NCI-H128 (cell line): ENCODE data around the gene IDE.

Source experiments
- DNase-seq: peaks from one replicate; lab custom pipeline; 2025; ENCODE audit not compliant: unreplicated experiment; lab: John Stamatoyannopoulos, UW

IDE gene

DNA sequence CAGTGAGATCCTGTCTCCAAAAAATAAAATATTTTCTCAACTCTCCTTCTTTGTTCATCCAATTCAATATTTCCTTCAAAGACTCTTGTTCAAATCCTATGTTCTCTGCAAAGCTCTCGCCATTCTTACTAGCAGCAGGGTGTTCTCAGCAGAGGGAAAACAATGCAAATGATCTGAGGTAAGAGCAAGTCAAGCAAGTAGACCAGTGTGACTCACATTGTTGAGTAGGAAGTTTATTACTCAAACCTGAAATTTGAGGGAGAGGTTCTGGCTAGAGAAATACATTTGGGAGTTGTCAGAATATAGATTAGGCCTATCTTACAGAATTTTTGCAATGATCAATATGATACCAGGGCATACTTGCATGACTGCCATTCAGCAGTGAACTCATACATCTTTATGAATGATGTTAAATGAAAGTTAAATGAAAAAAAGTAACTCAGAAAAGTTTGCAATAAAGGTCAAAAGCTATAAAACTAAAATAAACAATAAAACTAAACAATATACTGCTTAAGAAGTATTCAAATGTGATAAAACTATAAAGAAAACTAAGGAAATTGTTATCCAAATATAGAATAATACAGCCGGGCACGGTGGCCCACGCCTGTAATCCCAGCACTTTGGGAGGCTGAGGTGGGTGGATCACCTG is 5.8 kb downstream of the IDE start:
- DNase-seq, result no peak

GRCh38 chr10:92562424-92562823 is 11.5 kb downstream of the IDE start:
- no peak for DNase-seq

- no peak for DNase-seq
These were observed 14.8 kb downstream of the IDE start for GRCh38 chr10:92559046-92559445.

DNA sequence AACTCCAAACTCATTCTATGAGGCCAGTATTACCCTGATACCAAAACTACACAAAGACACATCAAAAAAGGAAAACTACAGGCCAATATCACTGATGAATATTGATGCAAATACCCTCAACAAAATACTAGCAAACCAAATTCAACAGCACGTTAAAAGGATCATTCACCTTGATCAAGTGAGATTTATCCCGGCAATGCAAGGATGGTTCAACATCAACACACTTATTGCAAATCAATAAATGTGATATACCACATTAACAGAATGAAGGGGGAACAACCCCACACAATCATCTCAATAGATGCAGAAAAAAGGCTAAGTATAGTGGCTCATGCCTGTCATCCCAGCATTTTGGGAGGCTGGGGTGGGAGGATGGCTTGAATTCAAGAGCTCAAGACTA is 19.9 kb downstream of the IDE start:
- no peak for DNase-seq

GRCh38 chr10:92552310-92552709 is 21.6 kb downstream of the IDE start:
- no peak for DNase-seq

GRCh38 chr10:92550924-92551323 is 23.0 kb downstream of the IDE start:
- no peak for DNase-seq

DNA sequence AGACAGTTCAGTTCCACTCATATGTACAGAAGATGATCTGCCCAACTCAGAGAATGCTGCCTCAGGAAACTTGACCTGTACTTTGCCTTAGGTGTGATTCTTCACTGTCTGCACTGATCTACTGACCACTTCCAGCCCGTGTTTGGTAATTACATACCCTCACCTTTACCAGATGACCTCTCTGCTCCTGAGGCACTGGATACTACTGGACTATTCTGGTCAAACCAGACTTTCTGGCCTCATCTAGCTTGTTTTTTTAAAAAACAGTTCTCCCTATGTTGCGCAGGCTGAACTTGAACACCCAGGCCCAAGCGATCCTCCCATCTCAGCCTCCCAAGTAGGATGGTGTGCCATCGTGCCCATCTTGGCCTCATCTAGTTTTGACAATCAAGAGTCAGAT is 26.2 kb downstream of the IDE start:
- no peak for DNase-seq

DNA sequence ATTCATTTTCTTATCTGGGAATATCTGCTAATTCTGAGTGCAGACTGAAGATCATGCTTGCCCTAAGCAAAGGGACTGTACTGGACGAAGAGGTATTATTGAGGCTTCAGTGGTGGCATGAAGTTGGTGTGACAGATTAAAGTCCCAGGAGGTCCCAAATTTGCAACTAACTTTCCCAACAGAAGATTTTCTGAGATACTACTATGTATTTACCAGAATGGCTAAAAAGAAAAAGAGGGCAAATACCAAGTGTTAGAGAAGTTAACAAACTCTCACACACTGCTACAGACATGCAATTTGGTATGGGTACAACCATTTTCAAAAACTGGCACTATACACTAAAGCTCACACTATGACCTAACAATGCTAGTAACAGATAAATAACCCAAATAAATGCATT is 28.3 kb downstream of the IDE start:
- DNase-seq, result no peak

- DNase-seq, result no peak
These were observed 29.6 kb downstream of the IDE start for GRCh38 chr10:92544296-92544695.

DNA sequence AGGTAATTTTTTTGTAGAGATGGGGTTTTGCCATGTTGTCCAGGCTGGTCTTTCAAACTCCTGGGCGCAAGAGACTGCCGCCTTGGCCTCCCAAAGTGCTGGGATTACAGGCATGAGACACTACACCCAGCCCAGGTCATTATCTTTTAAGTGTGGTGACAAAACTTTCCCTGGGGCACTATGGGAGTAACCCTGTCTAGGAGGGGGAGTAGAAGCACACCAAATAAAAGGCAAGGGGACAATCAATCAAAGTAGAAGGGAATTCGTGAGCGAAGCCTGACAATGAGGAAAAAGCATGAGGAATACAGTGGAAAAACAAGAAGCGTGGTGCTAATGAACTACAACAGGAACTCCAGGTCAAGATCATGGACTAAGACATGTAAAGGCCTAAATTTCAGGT is 31.4 kb downstream of the IDE start:
- no peak for DNase-seq

- DNase-seq, result no peak
These were observed 32.3 kb downstream of the IDE start for GRCh38 chr10:92541583-92541982.

- no peak for DNase-seq
These were observed 35.5 kb downstream of the IDE start for GRCh38 chr10:92538231-92538958.

DNA sequence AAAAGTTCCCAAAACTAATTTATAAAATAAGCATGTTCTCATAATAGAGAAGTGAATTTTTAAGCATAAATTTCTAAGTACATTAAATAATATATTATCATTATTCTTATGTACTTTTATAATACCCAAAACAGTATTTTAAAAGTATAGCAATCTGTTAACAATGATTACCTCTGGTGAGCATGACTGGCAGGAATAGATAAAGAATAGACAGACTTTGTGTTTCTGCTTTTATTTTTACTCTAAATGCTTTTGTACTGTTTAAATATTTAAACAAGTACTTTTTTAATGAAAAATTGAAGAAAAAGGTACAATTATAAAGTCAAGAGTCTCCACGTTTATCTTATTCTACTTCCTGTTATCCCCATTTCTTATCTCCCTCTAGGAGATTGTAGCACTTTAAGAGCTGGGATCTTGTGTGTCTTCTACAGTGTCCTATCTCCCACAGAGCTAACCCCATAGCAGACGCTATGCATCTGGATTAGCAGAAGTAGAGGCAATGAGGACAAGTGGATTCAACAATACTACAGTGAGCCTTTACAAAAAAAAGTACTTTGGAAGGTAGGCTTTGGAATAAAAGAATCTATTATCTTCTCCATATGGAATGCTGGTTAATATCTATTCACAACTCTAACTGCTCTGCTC is 42.9 kb downstream of the IDE start:
- DNase-seq, result no peak

- DNase-seq, result no peak
These were observed 43.5 kb downstream of the IDE start for GRCh38 chr10:92530421-92530820.

- no peak for DNase-seq
These were observed 46.2 kb downstream of the IDE start for GRCh38 chr10:92527716-92528115.

- DNase-seq, result no peak
These were observed 50.3 kb downstream of the IDE start for GRCh38 chr10:92523639-92524038.

GRCh38 chr10:92517034-92517655 is 56.7 kb downstream of the IDE start:
- DNase-seq, result peak; percentile 21

- no peak for DNase-seq
These were observed 65.0 kb downstream of the IDE start for GRCh38 chr10:92508866-92509265.

DNA sequence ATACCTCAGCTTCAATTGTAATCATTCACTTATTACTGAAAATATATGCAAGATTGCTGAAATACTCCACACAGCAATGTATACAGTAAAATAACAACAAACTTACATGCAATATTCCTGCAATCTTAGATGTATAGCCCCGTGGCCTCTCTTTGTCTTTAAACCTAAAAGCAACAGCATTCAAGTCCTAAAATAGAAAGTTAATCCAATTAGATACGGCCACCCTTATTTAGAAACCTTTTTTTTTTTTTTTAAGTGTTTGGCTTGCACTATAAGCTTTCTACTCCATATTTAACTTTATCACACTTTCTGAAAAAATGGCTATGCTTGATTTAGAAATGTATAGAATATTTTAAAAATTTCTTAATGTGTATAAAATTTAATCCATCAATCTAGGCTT is 67.6 kb downstream of the IDE start:
- DNase-seq, result no peak

DNA sequence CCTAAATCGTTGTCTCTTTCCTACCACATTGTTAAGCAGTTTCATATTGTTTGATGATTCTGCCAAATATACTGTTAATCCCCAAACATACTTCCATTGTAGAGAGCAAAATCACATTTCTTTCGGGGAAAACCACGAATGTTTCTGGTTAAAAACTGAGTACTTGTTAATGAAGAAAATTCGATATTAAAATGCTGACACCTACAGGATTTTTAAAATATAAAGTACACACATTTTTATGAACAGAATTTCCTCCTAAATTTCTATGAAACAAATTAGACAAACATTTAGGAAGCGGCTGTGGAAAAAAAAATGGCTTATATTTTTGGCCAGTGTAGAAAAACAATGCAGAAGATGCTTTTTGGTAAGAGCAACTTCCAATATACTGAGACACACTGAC is 68.8 kb downstream of the IDE start:
- no peak for DNase-seq

DNA sequence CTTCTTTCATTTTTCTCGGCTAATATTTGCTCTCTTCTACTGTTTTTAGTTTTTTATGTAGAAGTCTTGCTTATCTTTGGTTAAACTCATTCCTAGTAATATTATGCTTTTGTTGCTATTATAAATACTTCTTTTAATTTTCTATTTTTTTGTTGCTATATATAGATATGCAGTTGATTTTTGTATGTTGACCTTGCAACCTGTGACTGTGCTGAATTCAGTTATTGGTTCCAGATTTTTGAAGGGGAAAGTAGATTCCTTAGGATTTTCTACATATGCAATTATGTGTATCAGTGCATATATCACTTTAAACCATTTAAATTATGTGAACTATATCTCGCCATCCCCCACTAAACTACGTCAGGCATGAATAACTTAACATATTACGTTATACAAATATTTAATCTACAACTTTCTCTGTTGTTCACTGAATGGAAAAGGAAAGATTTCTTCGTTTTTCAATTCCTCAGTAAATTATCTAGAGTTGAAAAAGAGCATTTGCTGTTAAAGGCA is 71.5 kb downstream of the IDE start:
- DNase-seq, result no peak

DNA sequence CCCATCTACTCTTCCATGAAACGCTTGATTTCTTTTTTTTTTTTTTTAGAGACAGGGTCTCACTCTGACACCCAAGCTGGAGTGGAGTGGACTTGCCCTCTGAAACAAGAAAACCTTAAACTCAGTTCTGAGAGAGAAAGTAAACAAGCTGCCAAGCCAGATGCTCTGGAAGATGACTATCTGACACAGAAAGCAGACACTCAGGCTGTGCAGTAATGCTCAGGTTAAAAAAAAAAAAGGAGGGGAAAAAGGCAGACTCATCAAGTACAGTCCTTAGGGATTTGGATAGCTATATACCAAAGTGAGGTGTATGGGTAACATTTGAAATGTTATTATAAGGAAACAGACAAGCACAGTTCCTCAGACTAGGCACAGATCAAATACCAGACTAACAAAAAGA is 80.5 kb downstream of the IDE start:
- DNase-seq, result no peak
